ENCODE data around the gene PKP2.

PKP2 gene

GRCh38 chr12:32743264-32743663 lies 153.3 kb downstream of the PKP2 start:
- no peak for DNase-seq

GRCh38 chr12:32742133-32742532 lies 154.4 kb downstream of the PKP2 start:
- no peak for DNase-seq

All from NCI-H1417 (cell line).